HUES48 (cell line): ENCODE results near the gene MDN1.

Experiments
- H3K27ac ChIP-seq: one replicate; pipeline ENCODE4 v1.7.0; 2013; ENCODE audit warnings: low read depth, low read length, inconsistent platforms
- H3K27me3 ChIP-seq: 2 replicates; pipeline ENCODE4 v1.6.1; 2013; ENCODE audit warnings: mild to moderate bottlenecking, low read length; ENCODE audit not compliant: control insufficient read depth, insufficient read depth
- H3K36me3 ChIP-seq: 2 replicates; pipeline ENCODE4 v1.6.1; 2013; ENCODE audit warnings: low read length; ENCODE audit not compliant: control insufficient read depth, insufficient read depth
- H3K4me1 ChIP-seq: 2 replicates; pipeline ENCODE4 v1.6.1; 2013; ENCODE audit warnings: mild to moderate bottlenecking, low read length; ENCODE audit not compliant: control insufficient read depth, insufficient read depth
- H3K4me3 ChIP-seq: 2 replicates; pipeline ENCODE4 v1.5.1; 2013; ENCODE audit warnings: mild to moderate bottlenecking, low read depth, low read length
- H3K9ac ChIP-seq: 2 replicates; pipeline ENCODE4 v1.6.1; 2013; ENCODE audit warnings: mild to moderate bottlenecking, low read depth, low read length, moderate library complexity
- H3K9me3 ChIP-seq: 2 replicates; pipeline ENCODE4 v1.6.1; 2013; ENCODE audit warnings: low read length; ENCODE audit not compliant: control insufficient read depth, insufficient read depth

The MDN1 gene

DNA sequence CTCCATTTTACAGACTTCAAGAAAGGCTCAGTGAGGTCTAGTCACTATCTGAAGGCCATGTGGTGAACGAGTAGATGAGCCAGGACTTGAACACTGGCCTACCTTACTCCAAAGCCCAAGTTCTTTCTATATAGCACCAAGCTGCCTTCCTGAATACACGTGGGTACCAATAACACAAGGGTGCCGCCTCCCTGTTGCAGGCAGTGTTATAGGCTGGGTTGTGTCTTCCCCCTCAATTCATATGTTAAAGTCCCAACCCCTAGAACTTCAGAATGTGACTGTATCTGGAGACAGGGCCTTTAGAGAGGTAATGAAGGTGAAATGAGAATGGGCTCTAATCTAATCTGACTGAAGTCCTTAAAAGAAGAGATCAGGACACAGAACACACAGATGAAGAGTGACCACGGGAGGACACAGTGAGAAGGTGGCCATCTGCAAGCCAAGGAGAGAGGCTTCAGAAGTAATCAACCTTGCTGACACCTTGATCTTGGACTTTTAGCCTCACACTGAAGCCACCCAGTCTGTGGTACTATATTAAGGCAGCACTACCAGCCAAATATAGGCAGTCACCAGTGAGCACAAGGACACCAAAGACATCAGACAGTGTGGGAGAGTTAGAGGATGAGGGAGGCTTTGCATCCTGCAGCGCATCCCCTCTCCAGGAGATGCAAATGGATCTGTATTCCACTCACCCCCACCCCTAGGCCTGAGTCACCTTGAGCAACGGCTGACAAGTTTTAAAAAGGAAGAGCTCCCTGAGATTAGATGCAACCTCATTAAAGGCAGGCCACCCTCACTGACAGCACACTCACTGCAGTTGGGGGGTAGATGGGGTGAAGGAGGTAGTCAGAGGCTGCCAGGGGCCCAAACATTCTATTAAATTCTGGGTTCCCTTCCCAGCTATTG, 140.1 kb downstream of the MDN1 start:
- no peak overlapping the region for H3K9ac ChIP-seq
- peak overlapping the region; percentile 85 for H3K27ac ChIP-seq
- peaks cover 93% of the 10 kb centered on the region for H3K36me3 ChIP-seq
- H3K4me1 ChIP-seq: peaks cover 24% of the 10 kb centered on the region
- no peak overlapping the region for H3K4me3 ChIP-seq
- no peaks in the 10 kb centered on the region for H3K9me3 ChIP-seq
- no peaks in the 10 kb centered on the region for H3K27me3 ChIP-seq

DNA sequence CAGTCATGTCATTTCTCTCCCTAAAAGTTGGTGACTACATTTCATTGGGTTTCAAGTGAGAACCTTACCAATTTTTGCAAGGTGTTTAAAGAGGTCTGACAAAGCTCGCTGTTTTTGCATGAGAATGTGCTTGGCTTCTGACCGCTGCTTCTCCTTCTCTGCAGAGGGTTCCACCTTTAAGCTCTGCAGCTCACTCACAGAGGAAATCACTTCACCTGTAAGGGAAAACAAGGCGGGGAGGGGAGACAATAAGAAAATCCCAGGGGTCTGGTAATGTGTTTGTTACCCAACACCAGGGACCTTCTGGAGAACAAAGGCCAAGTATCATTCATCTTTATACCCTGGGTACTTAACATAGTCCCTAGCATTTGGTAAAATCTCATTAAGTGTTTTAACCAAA, 141.1 kb downstream of the MDN1 start:
- Histone ChIP-seq H3K9ac (no peak overlapping the region), H3K27me3 (no peaks in the 10 kb centered on the region), H3K27ac (peak overlapping the region; percentile 85), H3K4me1 (peaks cover 24% of the 10 kb centered on the region), H3K9me3 (no peaks in the 10 kb centered on the region), H3K36me3 (peaks cover 93% of the 10 kb centered on the region), H3K4me3 (no peak overlapping the region)

DNA sequence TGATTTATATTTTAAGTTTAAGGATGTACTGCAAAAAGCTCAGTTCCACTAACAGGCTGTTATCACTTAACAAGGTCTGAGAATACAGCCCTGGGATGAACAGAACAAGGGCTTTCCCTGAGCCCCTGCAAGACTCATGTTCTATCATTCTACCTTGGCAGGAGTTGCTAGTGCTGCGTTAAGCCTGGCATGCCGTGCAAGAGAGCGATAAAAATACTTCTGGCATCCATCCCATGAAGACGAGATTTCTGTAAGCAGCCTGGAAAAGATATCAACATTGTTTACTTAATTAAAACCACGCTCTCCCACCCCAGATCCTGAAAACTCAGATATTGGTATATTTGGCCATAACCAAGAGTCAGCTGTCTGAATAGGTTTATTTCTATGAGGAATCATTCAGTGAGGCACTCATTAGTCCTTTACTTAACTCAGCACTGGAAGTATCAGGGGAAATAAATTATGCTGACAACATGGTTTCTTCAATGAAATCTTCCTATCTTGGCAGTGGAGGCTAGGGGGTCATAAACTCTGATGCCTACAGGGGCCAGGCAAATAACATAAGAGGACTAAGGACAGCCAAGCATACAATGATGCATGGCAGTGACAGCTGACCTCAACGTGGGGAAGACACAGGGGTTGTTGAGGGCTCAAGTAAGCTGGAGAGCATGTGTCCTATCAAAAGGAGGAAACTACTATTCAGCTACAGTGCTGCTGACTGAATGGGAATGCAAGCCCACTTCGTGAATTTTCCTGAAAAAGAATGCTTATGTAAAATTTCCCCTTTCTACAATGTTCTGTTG, 143.4 kb downstream of the MDN1 start:
- Histone ChIP-seq H3K4me3 (no peak overlapping the region), H3K9me3 (no peaks in the 10 kb centered on the region), H3K36me3 (peaks cover 96% of the 10 kb centered on the region), H3K27ac (no peak overlapping the region), H3K4me1 (peaks cover 24% of the 10 kb centered on the region), H3K27me3 (no peaks in the 10 kb centered on the region), H3K9ac (no peak overlapping the region)

DNA sequence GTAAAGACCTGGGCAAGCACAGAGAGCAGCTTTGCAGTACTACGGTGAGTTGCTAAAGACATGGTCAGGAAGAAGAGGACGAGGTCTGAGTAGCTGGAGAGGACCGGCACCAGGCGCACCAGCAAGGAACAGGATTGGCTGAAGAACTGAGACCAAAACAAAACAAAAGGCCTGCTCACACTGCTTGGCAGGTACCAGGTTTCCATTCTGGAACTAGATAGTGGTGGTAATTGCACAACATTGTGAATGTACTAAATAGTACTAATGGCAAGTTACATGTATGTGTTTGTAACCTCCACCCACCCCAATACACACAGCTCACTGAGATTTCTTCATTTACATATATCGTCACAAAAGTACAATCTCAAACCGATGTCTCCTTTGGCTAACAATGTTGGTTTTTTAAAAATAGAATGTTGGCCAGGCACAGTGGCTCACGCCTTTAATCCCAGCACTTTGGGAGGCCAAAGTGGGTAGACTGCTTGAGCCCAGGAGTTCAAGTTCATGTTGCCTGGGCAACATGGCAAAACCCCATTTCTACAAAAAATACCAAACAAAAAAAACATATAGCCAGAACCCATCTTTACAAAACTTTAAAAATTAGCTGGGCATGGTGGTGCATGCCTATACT, 148.5 kb downstream of the MDN1 start:
- no peak overlapping the region for H3K4me3 ChIP-seq

DNA sequence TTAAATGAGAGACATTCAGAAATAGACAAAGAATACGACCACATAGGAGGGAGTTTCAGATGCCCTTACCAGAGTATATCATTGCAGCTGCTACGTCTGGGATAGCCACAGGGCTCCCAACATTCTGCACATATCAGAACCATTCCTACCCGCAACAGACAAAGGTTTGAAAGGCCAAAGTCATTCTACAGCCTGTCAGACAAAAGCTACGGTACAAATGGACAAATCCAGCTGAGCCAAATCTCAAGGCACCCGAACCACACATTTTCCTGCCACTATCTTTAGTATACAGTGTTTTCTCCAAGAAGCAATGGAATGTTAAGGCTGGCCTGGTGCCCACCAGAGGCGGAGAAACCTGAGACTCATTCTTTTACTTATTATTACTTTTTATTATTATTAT, 150.6 kb downstream of the MDN1 start:
- Histone ChIP-seq H3K4me1 (peaks cover 27% of the 10 kb centered on the region), H3K4me3 (no peak overlapping the region), H3K27me3 (no peaks in the 10 kb centered on the region), H3K9ac (no peak overlapping the region), H3K36me3 (peaks cover 90% of the 10 kb centered on the region), H3K9me3 (no peaks in the 10 kb centered on the region), H3K27ac (peak overlapping the region; percentile 87)

More for the DNA sequence above, 148.5 kb downstream of the MDN1 start:
- no peak overlapping the region for H3K27ac ChIP-seq
- H3K9me3 ChIP-seq: no peaks in the 10 kb centered on the region
- H3K27me3 ChIP-seq: no peaks in the 10 kb centered on the region
- H3K36me3 ChIP-seq: peaks cover 91% of the 10 kb centered on the region
- H3K9ac ChIP-seq: no peak overlapping the region
- peaks cover 27% of the 10 kb centered on the region for H3K4me1 ChIP-seq

DNA sequence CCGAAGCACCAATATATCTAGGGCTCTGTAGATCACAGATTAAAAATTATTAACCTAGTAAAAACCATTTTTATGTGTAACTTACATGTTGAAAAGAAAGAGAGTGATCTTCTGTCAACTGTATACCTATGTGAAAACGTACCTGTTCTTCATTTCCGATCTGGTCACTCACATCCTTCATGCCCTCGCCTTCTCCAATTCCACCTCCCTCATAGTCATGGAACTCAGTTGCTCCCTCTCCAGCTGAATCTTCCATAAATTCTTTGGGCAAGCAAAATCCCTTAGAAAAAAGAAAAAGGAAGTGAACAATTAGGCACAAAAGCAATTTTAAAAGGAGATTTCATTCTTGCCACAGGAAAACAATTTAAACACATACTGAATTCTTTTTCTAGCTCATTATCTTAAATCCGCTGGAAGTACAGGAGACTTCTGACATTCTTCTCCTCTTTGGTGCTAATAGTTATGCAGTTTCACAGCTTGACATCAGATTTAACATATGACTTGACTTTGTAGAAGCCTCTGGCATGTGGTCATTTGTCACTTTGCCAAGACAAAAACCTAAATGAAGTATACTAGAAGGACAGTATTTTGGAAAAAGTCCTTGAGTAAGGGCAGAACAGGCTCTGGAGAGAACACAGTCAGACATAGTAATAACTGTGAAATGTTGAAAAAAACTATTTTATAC, 151.6 kb downstream of the MDN1 start:
- peaks cover 27% of the 10 kb centered on the region for H3K4me1 ChIP-seq
- H3K4me3 ChIP-seq: 0 out of 2 replicates have a peak overlapping the region, but pooled peaks have one; percentile 15
- H3K36me3 ChIP-seq: peaks cover 90% of the 10 kb centered on the region
- H3K27ac ChIP-seq: peak overlapping the region; percentile 87
- H3K27me3 ChIP-seq: no peaks in the 10 kb centered on the region
- no peaks in the 10 kb centered on the region for H3K9me3 ChIP-seq
- H3K9ac ChIP-seq: peak overlapping the region; percentile 27; the same call in 1 of the 2 replicates

DNA sequence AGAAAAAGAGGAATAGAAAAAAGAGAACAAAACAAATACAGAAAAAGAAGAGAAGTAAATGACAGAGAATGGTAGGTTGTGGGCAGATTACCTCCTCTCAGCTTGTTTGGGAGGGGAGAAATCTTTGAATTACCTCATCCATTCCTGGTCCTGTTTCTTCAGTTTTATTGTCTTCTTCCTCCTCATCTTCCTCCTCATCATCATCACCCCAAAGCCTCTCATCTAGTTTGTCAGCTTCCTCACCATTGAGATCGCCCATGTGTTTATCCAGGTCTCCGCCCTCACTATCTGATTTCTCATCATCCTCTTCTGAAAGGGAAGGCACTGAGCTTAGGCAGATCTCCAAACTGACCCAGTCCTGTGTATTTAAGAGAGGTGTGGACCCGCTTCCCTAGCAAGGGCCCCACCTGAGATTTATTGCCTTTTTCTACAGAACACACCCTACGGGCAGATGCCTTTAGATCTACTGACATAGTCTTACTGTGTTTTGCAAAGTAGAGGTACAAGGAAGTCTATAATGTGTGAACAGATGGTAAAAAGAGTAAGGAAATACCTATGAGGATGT, 156.9 kb downstream of the MDN1 start:
- H3K27ac ChIP-seq: no peak overlapping the region
- no peak overlapping the region for H3K4me3 ChIP-seq
- H3K4me1 ChIP-seq: peaks cover 8% of the 10 kb centered on the region
- H3K9me3 ChIP-seq: no peaks in the 10 kb centered on the region
- no peak overlapping the region for H3K9ac ChIP-seq
- peaks cover 99% of the 10 kb centered on the region for H3K36me3 ChIP-seq
- H3K27me3 ChIP-seq: no peaks in the 10 kb centered on the region

DNA sequence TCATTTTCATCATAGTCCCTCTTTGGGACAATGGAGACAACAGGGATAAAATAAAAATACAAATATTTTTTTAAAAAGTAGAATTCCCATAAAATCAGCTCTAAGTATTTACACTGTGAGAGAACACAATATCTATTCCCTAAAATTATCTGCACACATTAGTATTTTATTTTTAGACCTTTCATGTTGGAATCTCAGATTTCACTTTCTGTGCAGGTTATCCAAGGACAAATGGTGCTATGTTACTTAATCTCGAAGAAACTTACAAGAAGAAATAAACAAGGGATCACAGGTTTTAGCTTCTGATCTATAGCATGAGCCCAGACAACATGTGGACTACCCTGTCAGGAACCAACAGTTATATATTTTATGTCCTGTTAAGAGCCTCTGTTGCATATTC, 158.0 kb downstream of the MDN1 start:
- Histone ChIP-seq H3K27ac (no peak overlapping the region), H3K36me3 (peaks cover 99% of the 10 kb centered on the region), H3K27me3 (no peaks in the 10 kb centered on the region), H3K9ac (no peak overlapping the region), H3K4me1 (no peaks in the 10 kb centered on the region), H3K4me3 (no peak overlapping the region), H3K9me3 (no peaks in the 10 kb centered on the region)

DNA sequence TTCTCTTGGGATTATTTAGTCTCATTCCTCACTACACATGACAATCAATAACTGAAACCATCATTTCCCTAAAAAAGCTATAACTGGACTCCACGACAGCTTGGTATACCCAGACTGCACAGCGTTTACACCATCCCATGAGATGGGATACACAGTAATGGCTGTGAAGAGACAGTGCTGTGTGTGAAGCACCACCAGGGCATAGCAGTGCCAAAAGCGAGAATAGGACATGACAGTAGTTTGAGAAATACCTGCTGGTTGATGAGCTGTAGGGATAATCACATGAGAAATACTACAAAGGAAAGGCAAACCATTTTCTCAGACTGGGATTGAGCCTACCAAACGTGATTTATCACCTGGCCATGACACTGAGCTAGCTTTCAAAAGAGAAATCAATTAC, 158.6 kb downstream of the MDN1 start:
- Histone ChIP-seq H3K9me3 (no peaks in the 10 kb centered on the region), H3K36me3 (peaks cover 99% of the 10 kb centered on the region), H3K4me1 (no peaks in the 10 kb centered on the region), H3K27ac (no peak overlapping the region), H3K4me3 (no peak overlapping the region), H3K9ac (no peak overlapping the region), H3K27me3 (no peaks in the 10 kb centered on the region)

DNA sequence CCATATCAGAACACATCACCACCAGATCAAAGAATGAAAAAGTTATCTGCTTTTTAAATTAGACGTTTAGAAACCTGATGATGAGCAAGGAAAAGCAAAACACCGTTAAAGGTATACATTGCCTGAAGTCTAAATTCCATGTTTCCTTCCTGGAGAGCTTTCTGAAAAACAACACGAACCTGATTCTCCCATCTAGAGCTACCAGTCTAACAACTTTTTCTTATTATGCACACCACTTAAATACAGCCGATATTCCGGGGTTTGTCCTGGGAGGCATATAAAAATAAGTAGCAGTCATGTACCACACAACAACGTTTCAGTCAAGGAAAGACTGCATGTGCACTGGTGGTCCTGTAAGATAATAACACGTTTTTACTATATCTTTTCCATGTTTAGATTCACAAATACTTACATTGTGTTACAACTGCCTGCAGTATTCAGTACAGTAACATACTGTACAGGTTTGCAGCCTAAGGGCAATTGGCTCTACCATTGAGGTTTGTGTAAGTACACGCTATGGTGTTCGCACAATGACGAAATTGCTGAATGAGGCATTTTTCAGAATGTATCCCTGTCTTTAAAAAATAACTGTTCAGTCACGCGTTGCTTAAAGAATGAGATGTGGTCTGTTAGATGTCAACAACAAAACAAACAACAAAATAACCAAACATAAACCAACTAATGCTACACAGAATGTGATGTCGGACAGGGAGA, 162.0 kb downstream of the MDN1 start:
- Histone ChIP-seq H3K36me3 (peaks cover 100% of the 10 kb centered on the region), H3K27ac (no peak overlapping the region), H3K27me3 (no peaks in the 10 kb centered on the region), H3K4me1 (no peaks in the 10 kb centered on the region), H3K9me3 (no peaks in the 10 kb centered on the region), H3K9ac (no peak overlapping the region), H3K4me3 (no peak overlapping the region)
